ENCODE measurements around the gene GPATCH8. TPM values are rescaled to one million over a fixed set of nuclear protein-coding genes. Genes with fewer than 3 reads are reported as not detected.

The GPATCH8 gene
- total RNA-seq, 1 experiment from 2014 or later: 51.5 TPM

DNA sequence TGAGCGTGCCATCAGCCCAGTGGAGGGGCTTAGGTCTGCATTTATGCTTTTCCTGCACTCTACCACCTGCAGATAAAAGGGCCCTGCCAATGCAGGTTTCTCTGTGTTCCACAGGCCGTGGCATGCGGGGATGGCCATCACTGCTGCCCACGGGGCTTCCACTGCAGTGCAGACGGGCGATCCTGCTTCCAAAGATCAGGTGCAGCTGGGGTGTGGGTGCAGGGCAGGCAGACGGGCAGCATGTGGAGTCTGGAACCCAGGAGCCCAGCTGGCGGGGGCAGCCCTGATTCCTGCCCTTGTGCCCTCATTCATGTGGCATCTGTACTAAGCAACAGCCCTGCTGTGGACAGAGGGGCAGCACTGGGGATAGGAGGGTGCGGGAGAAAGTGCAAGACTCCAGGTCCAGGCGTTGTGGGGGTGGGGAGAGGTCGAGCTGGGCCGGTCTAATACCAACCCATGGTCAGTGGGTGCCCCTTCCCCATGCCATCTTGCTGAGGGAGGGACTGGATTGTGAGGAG, 153.6 kb downstream of the GPATCH8 start:
- Histone ChIP-seq H3K23me2 (ENCODE audit: insufficient read length, low read depth, low read length, poor library complexity, severe bottlenecking) (peaks cover 8% of the 10 kb centered on the region), H2AFZ (ENCODE audit: low read length) (no peak overlapping the region), H2BK20ac (ENCODE audit: low read depth, low read length, poor library complexity, severe bottlenecking) (no peak overlapping the region), H3K18ac (ENCODE audit: insufficient read length, low read depth, low read length) (no peak overlapping the region), H3K4me2 (ENCODE audit: insufficient read depth, insufficient read length, low read length) (no peak overlapping the region), H2AK5ac (ENCODE audit: insufficient read length, low read length) (no peak overlapping the region), H3K56ac (ENCODE audit: insufficient read length, low read depth, low read length) (no peak overlapping the region), H3K27me3 (ENCODE audit: insufficient read depth, low read length) (no peaks in the 10 kb centered on the region), H3K79me2 (ENCODE audit: insufficient read depth, low read length) (no peaks in the 10 kb centered on the region), H2BK15ac (ENCODE audit: low read depth, low read length) (no peak overlapping the region), H2BK120ac (ENCODE audit: low read depth, low read length, poor library complexity, severe bottlenecking) (no peak overlapping the region), H3K4me1 (ENCODE audit: insufficient read depth, low read length) (no peaks in the 10 kb centered on the region), H4K5ac (ENCODE audit: insufficient read length, low read depth, low read length) (no peak overlapping the region), H3K9ac (ENCODE audit: extremely low read depth, insufficient read length, low read length) (no peak overlapping the region), H2BK5ac (ENCODE audit: insufficient read length, low read length) (no peak overlapping the region), H3K27ac (ENCODE audit: insufficient read length, low read depth, low read length) (no peak overlapping the region), H3K4ac (ENCODE audit: low read depth, low read length) (no peak overlapping the region), H4K91ac (ENCODE audit: insufficient read length, low read depth, low read length) (no peak overlapping the region), H4K8ac (replicated peaks; ENCODE audit: insufficient read length, low read depth, low read length) (no peak overlapping the region), H3K14ac (ENCODE audit: insufficient read depth, low read length) (no peak overlapping the region), H3K79me1 (ENCODE audit: insufficient read depth, low read depth, low read length, poor library complexity, severe bottlenecking) (no peaks in the 10 kb centered on the region), H3K9me3 (ENCODE audit: control insufficient read depth, low read depth, low read length) (no peaks in the 10 kb centered on the region), H3T11ph (ENCODE audit: low read length) (no peak overlapping the region), H4K20me1 (ENCODE audit: control insufficient read depth, insufficient read depth, insufficient read length) (no peaks in the 10 kb centered on the region), H2BK12ac (ENCODE audit: insufficient read length, low read depth, low read length) (no peak overlapping the region), H3K23ac (ENCODE audit: insufficient read length, low read depth, low read length) (no peak overlapping the region)
- Mint-ChIP-seq H3K4me1 (peaks cover 8 to 13% of the 10 kb centered on the region in 2 experiments), H3K36me3 (ENCODE audit: insufficient read depth in 1 of 3, low read depth in 3 of 3) (peaks cover 3 to 17% (median 6%) of the 10 kb centered on the region in 3 experiments; a peak in 6 of 7 replicates), H3K4me3 (no peak overlapping the region; a peak in 1 of 5 replicates), H3K9me3 (no peaks in the 10 kb centered on the region; a peak in 1 of 5 replicates), H3K27ac (no peak overlapping the region), H3K27me3 (ENCODE audit: low read depth) (peaks cover 7% of the 10 kb centered on the region)
- no peak for DNase-seq
- TF ChIP-seq, protein P1, sequence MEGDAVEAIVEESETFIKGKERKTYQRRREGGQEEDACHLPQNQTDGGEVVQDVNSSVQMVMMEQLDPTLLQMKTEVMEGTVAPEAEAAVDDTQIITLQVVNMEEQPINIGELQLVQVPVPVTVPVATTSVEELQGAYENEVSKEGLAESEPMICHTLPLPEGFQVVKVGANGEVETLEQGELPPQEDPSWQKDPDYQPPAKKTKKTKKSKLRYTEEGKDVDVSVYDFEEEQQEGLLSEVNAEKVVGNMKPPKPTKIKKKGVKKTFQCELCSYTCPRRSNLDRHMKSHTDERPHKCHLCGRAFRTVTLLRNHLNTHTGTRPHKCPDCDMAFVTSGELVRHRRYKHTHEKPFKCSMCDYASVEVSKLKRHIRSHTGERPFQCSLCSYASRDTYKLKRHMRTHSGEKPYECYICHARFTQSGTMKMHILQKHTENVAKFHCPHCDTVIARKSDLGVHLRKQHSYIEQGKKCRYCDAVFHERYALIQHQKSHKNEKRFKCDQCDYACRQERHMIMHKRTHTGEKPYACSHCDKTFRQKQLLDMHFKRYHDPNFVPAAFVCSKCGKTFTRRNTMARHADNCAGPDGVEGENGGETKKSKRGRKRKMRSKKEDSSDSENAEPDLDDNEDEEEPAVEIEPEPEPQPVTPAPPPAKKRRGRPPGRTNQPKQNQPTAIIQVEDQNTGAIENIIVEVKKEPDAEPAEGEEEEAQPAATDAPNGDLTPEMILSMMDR (conservative IDR thresholded peaks at IDR 0.05): no peak
- no CpG with 5 or more reads among the region's 12 CpGs for WGBS (ENCODE audit: extremely low coverage, insufficient read length, low lambda C conversion rate)
